Breast epithelium (tissue), 3 donors: Measurements from ENCODE around the gene SPART.

Experiments
- CTCF ChIP-seq, 3 donors: fragments of 450-650 bp; IDR thresholded peaks; one replicate each; pipeline ENCODE4 v1.5.1; 2016 to 2017; ENCODE audit warnings: antibody characterized with exemption in 3 of 3, mild to moderate bottlenecking in 3 of 3, moderate library complexity in 3 of 3
- POLR2A ChIP-seq: fragments of 450-650 bp; IDR thresholded peaks from one replicate; pipeline ENCODE4 v1.6.1; 2016; ENCODE audit warnings: antibody characterized with exemption, mild to moderate bottlenecking, moderate library complexity
- POLR2AphosphoS5 ChIP-seq, 3 donors: sonication (generic); formaldehyde crosslinking; IDR thresholded peaks; one replicate each; pipeline ENCODE4 v1.6.1; 2017; ENCODE audit warnings: antibody characterized with exemption in 3 of 3

GRCh38 chr13:36323408-36323807 is 22.8 kb downstream of the SPART start:
- TF ChIP-seq CTCF (IDR thresholded peaks at IDR 0.05): no peak
- TF ChIP-seq POLR2AphosphoS5 (IDR thresholded peaks at IDR 0.05): no peak
- TF ChIP-seq POLR2A: no peak
